ENCODE data around the gene GPR15LG.
"Not testable (repeated sequence)": the region's sequence is repeated elsewhere in the genome, so short reads cannot be mapped to it uniquely, and the experiment has no call there.

GPR15LG gene

DNA sequence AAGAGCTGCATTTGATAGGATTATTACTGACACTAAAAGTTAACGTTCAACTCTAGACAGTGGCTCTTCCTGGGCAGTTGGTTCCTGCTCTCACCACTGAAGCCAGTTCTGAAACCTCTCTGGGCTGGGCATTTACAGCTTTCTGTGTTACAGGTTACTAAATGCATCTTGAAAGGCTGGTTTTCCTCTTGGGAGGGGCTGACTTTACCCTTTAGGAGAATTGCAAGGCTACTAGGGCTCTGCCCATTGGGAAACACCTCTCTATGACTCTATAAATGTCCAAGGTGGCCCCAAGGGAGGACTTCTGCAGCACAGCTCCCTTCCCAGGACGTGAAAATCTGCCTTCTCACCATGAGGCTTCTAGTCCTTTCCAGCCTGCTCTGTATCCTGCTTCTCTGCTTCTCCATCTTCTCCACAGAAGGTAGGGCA lies at the start of gene GPR15LG:
GPR15LG (plus strand) TSS at position 301 of the 429 bp plus-strand sequence; CDS start at position 352, 51 bp downstream.
- TF ChIP-seq, protein P1, sequence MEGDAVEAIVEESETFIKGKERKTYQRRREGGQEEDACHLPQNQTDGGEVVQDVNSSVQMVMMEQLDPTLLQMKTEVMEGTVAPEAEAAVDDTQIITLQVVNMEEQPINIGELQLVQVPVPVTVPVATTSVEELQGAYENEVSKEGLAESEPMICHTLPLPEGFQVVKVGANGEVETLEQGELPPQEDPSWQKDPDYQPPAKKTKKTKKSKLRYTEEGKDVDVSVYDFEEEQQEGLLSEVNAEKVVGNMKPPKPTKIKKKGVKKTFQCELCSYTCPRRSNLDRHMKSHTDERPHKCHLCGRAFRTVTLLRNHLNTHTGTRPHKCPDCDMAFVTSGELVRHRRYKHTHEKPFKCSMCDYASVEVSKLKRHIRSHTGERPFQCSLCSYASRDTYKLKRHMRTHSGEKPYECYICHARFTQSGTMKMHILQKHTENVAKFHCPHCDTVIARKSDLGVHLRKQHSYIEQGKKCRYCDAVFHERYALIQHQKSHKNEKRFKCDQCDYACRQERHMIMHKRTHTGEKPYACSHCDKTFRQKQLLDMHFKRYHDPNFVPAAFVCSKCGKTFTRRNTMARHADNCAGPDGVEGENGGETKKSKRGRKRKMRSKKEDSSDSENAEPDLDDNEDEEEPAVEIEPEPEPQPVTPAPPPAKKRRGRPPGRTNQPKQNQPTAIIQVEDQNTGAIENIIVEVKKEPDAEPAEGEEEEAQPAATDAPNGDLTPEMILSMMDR (IDR thresholded peaks at IDR 0.05; ENCODE audit: low read depth, low read length), result no peak
- DNase-seq (ENCODE audit: low read depth in 2 of 2), result no peak
- H3K4me3 ChIP-seq (replicated peaks in 1 of 2; ENCODE audit: low read depth in 2 of 2, low read length in 2 of 2), result no peak within 1 kb of the TSS

DNA sequence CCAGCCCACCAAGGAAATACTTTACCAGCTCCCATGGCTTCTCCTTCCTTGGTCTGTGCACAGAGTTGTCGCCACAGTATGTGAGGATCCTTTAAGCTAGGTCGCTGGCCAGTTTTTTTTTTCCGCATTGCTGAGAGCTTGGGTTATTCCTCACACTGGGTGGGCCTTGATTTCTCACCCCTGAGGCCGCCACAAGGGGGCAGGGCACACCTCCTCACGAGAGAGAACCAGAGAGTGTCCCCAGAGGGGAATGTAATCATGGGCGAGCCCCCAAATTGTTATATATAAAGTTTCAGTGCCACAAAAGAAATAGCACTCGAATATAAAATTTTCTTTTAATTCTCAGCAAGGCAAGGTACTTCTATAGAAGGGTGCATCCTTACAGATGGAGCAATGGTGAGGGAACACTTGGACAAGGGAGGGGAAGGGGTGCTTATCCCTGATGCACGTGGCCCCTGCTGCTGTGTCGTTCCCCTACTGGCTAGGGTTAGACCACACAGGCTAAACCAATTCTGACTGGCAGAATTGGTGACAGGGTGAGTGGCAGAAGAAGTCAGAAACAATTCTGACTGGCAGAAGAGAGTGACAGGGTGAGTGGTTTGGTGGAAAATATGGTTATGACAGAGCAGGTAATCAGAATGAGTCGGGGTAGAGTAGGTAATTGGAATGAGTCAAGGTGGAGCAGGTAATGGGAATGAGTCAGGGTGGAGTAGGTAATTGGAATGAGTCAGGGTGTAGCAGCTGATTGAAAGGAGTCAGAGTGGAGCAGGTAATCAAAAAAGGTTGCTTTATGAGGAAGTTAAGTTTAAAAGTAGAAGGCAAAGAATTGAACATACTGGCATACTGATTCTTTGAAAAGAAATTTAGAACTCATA lies 47.5 kb upstream of the GPR15LG start:
- not testable (repeated sequence) for H3K4me3 ChIP-seq (replicated peaks in 1 of 2; ENCODE audit: low read depth in 2 of 2, low read length in 2 of 2); DNase-seq (ENCODE audit: low read depth in 2 of 2)

DNA sequence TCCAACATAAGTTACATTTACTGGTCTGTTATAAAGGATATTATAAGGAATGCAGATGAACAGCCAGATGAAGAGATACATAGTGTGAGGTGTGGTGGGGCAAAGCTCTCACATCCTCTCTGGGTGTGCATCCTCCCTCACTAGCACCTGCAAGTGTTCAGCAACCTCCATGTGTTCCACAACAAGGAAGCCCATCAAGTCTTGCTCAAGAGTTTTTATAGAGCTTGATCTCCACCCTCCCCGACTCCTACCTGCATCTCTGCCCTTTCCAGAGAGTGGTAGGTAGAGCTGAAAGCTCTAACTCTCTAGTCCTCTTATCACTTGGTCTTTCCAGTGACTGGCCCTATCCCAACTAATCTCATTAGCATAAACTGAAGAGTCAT lies 46.8 kb upstream of the GPR15LG start:
- no peak for DNase-seq (ENCODE audit: low read depth in 2 of 2)
- no peak overlapping the region for H3K4me3 ChIP-seq (replicated peaks in 1 of 2; ENCODE audit: low read depth in 2 of 2, low read length in 2 of 2)
- TF ChIP-seq, protein P1 (IDR thresholded peaks at IDR 0.05; ENCODE audit: low read depth, low read length), result no peak

DNA sequence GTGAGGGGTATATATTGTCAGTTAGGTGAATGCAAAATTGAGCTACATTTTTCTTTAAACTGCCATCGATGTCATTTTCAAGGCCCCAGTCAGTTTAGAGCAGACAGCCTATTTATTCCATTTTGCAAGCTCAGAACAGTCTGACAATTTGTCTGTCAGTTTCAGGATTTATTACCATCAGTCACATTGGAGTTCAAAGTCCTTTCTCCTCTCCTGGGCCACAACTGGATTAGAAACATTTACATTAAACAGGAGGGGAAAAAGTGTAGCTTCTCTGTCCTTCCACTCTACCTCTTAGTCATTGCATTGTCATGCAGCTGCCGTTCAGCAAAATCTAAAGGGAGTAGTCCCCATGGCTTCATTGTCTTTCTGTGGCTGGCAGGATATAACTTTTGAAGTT lies 37.8 kb upstream of the GPR15LG start:
- no peak for DNase-seq (ENCODE audit: low read depth in 2 of 2)
- TF ChIP-seq, protein P1 (IDR thresholded peaks at IDR 0.05; ENCODE audit: low read depth, low read length), result no peak
- no peak overlapping the region for H3K4me3 ChIP-seq (replicated peaks in 1 of 2; ENCODE audit: low read depth in 2 of 2, low read length in 2 of 2)

DNA sequence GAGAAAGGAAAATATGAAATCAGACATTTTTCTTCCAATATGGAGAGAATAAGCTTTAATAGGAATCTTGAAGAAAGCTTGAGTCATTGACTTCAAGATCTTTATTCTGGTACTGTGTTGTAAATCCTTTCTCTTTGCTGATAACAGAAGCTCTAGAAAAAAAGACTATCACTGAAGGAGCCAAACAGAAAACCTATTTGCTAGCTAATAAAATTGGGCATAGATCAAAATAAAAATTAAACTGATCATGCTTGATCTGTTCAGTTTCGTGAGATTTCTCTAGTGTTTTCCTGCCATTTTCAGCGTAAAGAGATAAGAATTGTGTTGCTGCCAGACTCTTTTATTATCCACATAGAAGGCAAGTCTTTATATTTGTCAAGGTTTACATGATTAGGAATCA lies 35.8 kb upstream of the GPR15LG start:
- DNase-seq (ENCODE audit: low read depth in 2 of 2), result no peak
- H3K4me3 ChIP-seq (replicated peaks in 1 of 2; ENCODE audit: low read depth in 2 of 2, low read length in 2 of 2), result no peak overlapping the region
- TF ChIP-seq, protein P1 (IDR thresholded peaks at IDR 0.05; ENCODE audit: low read depth, low read length), result no peak

DNA sequence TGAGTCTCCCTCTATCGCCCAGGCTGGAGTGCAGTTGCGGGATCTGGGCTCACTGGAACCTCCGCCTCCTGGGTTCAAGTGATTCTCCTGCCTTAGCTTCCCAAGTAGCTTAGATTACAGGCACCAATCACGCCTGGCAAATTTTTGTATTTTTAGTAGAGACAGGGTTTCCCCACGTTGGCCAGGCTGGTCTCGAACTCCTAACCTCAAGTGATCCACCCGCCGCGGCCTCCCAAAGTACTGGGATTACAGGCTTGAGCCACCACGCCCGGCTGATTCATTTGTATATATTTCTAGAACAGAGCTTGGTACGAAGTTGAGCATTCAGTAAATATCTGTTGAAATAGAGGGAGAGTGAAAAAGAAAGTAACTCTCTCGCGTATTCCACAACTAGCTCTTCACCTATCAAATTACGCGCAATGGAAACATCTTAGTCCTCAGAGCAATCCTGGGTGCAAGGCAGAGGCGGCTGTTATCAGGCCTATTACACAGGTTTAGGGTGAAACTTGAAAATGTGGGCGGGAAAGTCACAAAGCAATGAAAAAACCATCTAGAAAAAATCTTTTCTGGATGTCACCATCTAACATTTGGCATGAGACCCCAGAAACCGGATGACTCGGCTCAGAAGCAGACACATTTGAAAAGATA lies 35.0 kb upstream of the GPR15LG start:
- H3K4me3 ChIP-seq (replicated peaks in 1 of 2; ENCODE audit: low read depth in 2 of 2, low read length in 2 of 2), result peak overlapping the region; percentile 42 to 50
- TF ChIP-seq, protein P1 (IDR thresholded peaks at IDR 0.05; ENCODE audit: low read depth, low read length), result no peak
- no peak for DNase-seq (ENCODE audit: low read depth in 2 of 2)

All from cardiac fibroblast (primary cell).